HG03045 (cell line): ENCODE data around the gene ACOT6.
A peak's percentile ranks its signal among the peaks of the same experiment; 100 is the strongest.
"Not testable (repeated sequence)": the region's sequence is repeated elsewhere in the genome, so short reads cannot be mapped to it uniquely, and the experiment has no call there.

ENCODE experiments used
- ATAC-seq: cut with Tn5 transposase; IDR thresholded peaks from one replicate; pipeline ENCODE4 v1.9.1; 2021; ENCODE audit warnings: mild to moderate bottlenecking, moderate library complexity; ENCODE audit not compliant: unreplicated experiment

The ACOT6 gene

DNA sequence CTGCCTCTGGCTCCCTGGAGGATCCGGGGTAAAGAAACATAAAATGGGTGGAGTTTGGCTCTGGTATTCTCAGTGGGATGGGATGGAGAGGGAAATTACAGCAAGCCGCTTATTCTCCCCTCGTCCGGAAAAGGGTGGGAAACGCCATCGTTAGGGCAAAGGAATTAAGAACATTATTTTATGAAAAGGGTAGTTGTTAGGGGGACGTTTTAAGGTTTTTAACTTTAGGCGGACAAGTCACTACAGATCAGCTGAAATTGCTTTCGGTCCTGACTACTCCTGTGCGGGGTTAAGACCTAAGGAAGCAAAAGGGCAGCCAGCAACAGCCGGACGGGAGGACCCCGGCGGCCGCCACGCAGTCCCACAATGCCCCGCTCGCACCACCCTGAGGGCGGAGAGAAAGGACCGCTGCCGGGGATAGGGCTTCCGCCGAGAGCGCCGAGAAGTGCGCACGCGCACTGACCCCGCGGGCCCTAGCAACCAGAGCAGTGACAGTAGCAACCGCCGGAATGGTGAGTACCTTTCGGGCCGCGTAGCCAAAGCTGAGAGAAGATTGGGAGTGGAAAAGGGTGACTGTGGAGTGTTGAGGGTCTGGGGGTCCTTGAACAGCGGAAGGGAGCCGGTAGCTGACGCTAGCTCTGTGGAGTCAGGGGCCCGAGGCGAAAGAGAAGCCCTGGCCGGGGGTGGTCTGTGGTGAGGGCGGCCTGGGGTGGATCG lies 32.4 kb downstream of the ACOT6 start, which contains the start of gene DNAL1:
Gene DNAL1 (plus strand): TSS at position 456 of the 717 bp plus-strand sequence. CDS start 54 bp downstream, at position 510.
- ATAC-seq, result peak; percentile 97

DNA sequence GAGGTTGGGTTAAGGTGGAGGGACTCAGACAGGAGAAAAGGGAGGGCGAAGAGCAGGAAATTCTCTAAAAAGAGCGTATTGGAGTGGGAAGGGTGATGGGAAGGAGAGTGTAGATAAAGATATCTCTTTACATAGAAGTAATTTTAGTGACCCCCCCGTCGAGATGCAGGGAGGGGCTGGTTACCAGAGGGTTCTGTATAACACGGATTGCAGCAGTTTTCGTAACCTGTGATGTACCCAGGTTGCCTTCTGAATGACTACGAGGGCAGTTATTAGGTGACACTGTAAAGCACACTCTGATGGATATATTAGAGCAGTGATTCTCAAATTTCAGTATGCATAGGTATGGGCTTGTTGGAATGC lies 32.9 kb downstream of the ACOT6 start:
- ATAC-seq, result no peak

- no peak for ATAC-seq
Observed at GRCh38 chr14:73651005-73651404, 38.7 kb downstream of the ACOT6 start.

DNA sequence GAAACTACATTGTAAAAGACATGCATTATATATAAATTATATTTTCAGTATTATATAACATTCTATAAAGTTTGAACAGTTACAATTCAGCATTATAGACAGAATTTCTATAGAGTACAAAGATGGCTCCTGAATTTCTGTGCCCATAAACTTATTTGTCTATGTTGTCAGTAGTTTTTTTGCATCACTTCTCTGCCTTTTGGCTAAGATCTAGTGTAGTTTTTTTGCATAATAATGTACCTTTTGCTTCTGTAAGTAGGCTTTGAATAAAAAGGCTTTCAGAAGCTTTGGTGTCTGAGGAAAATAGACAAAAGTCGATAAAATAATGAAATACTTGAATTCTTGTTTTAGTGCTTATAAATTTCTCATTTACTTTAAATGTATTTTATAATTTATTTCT lies 43.5 kb downstream of the ACOT6 start:
- no peak for ATAC-seq

DNA sequence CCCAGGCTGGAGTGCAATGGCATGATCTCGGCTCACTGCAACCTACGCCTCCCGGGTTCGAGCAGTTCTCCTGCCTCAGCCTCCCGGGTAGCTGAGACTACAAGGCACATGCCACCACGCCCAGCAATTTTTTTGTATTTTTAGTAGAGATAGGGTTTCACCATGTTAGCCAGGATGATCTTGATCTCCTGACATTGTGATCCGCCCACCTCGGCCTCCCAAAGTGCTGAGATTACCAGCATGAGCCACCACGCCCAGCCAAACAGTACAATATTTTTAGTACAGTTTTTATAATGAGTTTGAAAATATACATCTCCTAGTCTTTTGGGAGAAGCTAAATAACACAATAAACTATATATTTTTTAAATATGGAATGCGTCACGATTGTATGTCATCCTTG lies 46.9 kb downstream of the ACOT6 start:
- ATAC-seq, result not testable (repeated sequence)

- no peak for ATAC-seq
Observed at GRCh38 chr14:73660511-73660910, 48.2 kb downstream of the ACOT6 start.

DNA sequence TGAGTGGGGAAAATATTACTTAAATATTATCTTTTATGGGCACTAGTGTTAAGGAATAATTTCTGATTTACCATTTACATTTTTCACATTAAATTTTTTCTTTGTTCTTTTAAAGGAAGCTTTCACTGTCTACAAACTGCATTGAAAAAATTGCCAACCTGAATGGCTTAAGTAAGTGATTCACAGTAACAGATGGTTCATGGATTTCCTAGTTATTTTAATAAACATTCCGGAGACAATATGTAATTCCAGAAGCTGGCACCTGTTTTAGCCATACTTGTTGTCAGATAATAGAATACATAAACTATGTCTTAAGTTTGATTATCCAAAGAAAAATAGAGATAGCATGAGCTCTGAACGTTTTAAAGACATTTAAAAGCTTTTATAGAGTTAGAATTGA lies 49.6 kb downstream of the ACOT6 start:
- ATAC-seq, result no peak

DNA sequence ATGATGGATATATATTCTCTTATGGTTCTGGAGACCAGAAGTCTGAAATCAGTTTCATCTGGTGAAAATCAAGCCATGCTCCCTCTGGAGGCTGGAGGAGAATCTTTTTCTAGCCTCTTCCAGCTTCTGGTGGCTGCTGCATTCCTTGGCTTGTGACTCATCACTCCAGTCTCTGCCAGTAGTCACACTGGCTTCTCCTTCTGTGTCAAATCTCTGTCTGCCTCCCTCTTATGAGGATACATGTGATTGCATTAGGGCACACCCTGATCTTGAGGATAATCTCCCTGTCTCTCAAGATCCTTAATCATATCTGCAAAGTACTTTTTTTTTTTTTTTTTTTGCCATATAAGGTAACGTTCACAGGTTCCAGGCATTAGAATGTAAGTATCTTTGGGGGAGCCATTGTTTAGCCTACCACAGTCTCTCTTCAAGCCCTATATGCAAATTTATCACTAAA lies 50.2 kb downstream of the ACOT6 start:
- no peak for ATAC-seq

- ATAC-seq, result no peak
Observed at GRCh38 chr14:73663548-73664212, 51.4 kb downstream of the ACOT6 start.

GRCh38 chr14:73665130-73665529 lies 52.8 kb downstream of the ACOT6 start:
- ATAC-seq, result no peak

DNA sequence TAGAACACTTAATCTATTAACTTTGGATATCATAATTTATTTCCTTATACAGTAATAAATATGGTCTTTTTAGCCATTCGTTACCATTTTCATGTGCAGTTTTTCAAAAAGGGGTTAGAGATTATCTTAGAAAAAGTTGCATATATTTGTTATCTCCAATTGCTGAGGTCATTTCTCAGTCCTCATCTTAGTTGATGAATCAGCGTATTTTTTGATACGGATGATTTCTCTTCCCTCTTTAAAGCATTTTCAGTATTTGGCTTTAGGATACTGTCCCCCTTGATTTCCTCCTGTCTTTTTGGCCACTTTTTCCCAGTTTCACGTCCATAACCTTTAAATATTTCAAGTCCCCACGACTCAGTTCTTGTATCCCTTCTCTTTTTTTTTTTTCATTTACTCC lies 54.3 kb downstream of the ACOT6 start:
- no peak for ATAC-seq

DNA sequence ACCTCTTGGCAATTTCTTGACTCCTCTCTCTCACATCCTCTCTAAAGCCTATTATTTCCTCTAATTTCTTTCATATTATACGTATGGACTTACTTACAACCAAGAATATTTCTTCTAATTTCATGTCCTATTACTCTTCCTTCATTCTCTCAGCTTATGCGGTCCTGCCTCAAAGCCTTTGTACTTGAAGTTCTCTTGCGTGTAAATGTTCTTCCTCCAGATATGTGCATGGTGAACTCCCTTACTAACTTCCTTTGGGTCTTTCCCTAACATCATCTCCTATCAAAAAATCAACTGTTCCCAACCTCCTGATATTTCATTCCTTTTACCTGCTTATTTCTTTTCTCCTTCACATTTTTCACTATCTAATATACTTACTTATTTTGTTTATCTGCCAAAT lies 55.5 kb downstream of the ACOT6 start:
- ATAC-seq, result no peak
